NCI-H1417 treated with DMSO at 0.1 percent for 48 hours (cell line): Measurements from ENCODE around the gene SORCS2.

Experiments
- DNase-seq: peaks from one replicate; lab custom pipeline; 2025; lab: John Stamatoyannopoulos, UW

Gene SORCS2

GRCh38 chr4:7268941-7269340, 76.6 kb downstream of the SORCS2 start:
- DNase-seq, result no peak

- DNase-seq, result no peak
Measured at GRCh38 chr4:7270121-7270520, 77.8 kb downstream of the SORCS2 start.

- no peak for DNase-seq
Measured at GRCh38 chr4:7272404-7272803, 80.1 kb downstream of the SORCS2 start.

GRCh38 chr4:7273738-7274297, 81.5 kb downstream of the SORCS2 start:
- DNase-seq, result no peak

- no peak for DNase-seq
Measured at GRCh38 chr4:7275067-7275466, 82.7 kb downstream of the SORCS2 start.

- DNase-seq, result no peak
Measured at GRCh38 chr4:7275490-7276154, 83.3 kb downstream of the SORCS2 start.

GRCh38 chr4:7276515-7276914, 84.2 kb downstream of the SORCS2 start:
- DNase-seq, result no peak

GRCh38 chr4:7278071-7278765, 85.9 kb downstream of the SORCS2 start:
- DNase-seq, result no peak

GRCh38 chr4:7278981-7279380, 86.6 kb downstream of the SORCS2 start:
- no peak for DNase-seq

- DNase-seq, result no peak
Measured at GRCh38 chr4:7279902-7280301, 87.6 kb downstream of the SORCS2 start.

GRCh38 chr4:7280926-7281690, 88.8 kb downstream of the SORCS2 start:
- no peak for DNase-seq

GRCh38 chr4:7281691-7282665, 89.6 kb downstream of the SORCS2 start:
- DNase-seq, result no peak

GRCh38 chr4:7282786-7283440, 90.6 kb downstream of the SORCS2 start:
- no peak for DNase-seq

- DNase-seq, result no peak
Measured at GRCh38 chr4:7285244-7286094, 93.1 kb downstream of the SORCS2 start.

- no peak for DNase-seq
Measured at GRCh38 chr4:7286170-7286569, 93.8 kb downstream of the SORCS2 start.

GRCh38 chr4:7286798-7287197, 94.5 kb downstream of the SORCS2 start:
- no peak for DNase-seq

GRCh38 chr4:7287274-7287917, 95.1 kb downstream of the SORCS2 start:
- no peak for DNase-seq

- no peak for DNase-seq
Measured at GRCh38 chr4:7287918-7288280, 95.6 kb downstream of the SORCS2 start.

GRCh38 chr4:7288751-7289523, 96.6 kb downstream of the SORCS2 start:
- DNase-seq, result no peak
